T1000 (cell line): ENCODE results near the gene ZNF613.
"Not testable (repeated sequence)": the region's sequence is repeated elsewhere in the genome, so short reads cannot be mapped to it uniquely, and the experiment has no call there.

Experiments
- DNase-seq: peaks from one replicate; lab custom pipeline; 2025; ENCODE audit warnings: mixed read lengths; lab: John Stamatoyannopoulos, UW

ZNF613 gene

DNA sequence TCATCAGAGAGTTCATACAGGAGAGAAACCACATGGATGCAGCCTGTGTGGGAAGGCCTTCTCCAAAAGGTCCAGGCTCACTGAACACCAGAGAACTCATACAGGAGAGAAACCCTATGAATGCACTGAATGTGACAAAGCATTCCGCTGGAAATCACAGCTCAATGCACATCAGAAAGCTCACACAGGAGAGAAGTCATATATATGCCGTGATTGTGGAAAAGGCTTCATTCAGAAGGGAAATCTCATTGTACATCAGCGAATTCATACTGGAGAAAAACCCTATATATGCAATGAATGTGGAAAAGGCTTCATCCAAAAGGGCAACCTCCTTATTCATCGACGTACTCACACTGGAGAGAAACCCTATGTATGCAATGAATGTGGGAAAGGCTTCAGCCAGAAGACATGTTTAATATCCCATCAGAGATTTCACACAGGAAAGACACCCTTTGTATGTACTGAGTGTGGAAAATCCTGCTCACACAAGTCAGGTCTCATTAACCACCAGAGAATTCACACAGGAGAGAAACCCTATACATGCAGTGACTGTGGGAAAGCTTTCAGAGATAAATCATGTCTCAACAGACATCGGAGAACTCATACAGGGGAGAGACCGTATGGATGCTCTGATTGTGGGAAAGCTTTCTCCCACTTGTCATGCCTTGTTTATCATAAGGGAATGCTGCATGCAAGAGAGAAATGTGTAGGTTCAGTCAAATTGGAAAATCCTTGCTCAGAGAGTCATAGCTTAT is 17.7 kb downstream of the ZNF613 start:
- DNase-seq = no peak

DNA sequence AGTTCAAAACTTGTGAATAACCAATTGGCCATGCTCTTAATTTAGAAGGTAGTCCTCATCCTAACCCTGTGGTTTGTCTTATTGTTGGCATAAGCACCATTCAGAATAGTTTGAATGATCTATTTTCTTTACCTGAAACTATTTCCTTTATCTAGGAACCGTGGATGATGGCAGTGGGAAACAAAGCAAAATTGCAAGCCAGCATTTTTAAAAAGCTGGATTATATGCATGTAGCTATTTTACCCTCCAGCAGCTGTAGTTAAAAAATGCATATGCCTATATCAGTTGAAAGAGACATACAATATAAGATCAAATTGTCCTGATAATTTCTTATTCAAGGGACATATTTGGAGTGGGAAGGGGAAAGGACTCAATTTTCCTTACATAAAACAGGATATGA is 19.3 kb downstream of the ZNF613 start:
- DNase-seq = no peak

DNA sequence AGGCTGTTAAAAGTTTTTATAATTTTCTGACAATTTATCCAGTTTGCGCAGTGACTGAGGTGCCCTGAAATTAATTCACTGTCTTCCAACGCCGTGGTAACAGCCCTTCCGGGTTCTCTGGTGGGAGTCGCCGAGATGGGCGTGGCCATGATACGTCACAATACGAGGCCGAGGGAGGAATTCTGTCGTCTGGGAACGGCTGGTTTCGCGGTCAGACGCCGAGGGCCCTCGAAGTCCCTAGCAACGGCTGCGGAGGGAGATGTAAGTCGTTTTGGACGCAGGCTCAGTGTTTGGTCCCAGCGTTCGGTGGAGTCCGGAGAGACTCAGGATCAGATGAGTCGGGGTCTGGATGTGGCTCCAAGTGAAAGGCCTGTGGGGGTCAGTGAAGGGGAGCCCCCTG is 21.7 kb downstream of the ZNF613 start:
- DNase-seq = peak; percentile 76

DNA sequence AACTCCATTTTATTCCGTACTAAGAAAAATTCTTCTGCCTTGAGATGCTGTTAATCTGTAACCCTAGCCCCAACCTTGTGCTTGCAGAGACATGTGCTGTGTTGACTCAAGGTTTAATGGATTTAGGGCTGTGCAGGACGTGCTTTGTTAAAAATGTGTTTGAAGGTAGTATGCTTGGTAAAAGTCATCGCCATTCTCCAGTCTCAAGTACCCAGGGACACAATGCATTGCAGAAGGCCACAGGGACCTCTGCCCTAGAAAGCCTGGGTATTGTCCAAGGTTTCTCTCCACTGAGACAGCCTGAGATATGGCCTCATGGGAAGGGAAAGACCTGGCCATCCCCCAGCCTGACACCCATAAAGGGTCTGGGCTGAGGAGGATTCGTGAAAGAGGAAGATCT is 30.6 kb downstream of the ZNF613 start:
- not testable (repeated sequence) for DNase-seq

DNA sequence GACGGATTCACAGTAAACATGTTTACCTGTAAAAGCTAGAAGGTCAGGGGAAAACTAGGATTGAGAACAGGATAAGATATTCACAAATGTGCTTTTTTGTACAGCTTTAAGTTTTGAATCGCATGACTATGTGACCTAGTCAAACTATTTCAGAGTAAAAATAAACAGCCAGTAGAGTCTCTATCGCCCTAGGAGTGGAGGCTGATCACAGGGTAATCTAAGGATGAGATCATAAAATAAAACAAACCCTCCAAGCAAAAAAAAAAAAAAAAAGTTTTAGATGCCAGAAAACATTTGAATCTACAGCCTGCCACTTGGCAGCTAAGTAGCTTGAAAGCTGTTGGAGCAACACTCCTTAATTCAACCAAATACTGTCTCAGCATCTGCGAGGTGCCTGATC is 32.5 kb downstream of the ZNF613 start:
- DNase-seq = no peak

DNA sequence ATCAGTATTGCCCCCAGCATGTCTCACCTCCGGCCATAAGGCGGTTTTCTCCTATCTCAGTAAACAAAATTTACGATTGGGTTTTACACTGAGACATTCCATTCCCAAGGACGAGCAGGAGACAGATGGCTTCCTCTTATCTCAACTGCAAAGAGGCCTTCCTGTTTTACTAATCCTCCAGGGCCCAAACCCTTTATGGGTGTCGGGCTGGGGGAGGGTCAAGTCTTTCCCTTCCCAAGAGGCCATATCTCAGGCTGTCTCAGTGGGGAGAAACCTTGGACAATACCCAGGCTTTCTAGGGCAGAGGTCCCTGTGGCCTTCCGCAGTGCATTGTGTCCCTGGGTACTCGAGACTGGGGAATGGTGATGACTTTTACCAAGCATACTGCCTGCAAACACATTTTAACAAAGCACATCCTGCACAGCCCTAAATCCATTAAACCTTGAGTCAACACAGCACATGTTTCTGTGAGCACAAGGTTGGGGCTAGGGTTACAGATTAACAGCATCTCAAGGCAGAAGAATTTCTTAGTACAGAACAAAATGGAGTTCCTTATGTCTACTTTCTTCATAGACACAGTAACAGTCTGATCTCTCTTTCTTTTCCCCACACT is 33.5 kb downstream of the ZNF613 start:
- DNase-seq = peak; percentile 31

DNA sequence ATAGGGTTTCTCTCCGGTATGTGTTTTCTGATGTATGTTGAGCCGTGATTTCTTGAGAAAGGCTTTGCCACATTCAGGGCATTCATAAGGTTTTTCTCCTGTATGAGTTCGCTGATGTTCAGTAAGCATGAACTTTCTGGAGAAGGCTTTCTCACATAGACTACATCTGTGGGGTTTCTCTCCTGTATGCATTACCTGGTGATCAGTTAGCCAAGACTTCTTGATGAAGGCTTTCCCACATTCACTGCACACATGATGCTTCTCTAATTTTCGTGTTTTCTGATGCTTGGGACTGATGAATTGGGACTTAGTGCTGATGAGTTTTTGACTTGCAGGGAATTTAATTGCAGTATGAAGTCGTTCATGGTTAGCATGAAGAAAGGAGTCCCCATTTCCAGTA is 38.3 kb downstream of the ZNF613 start:
- DNase-seq = no peak

DNA sequence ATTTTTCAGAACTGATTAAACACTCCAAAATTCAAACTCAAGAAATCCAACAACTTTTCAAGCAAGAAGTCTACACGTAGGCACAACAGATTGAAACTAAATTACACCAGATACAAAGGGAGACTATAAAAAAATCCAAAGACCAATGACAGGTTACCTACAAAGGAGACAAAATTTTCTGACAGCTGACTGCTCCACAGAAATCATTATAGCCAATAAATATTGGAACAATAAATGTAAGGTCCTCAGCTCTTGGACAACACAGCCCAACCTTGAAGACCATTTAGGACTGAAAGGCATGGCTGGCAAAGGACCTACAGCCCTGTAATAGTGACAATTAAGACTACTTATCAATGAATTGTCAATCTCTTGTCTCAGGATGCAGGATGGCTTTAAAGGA is 43.4 kb downstream of the ZNF613 start:
- DNase-seq = no peak

DNA sequence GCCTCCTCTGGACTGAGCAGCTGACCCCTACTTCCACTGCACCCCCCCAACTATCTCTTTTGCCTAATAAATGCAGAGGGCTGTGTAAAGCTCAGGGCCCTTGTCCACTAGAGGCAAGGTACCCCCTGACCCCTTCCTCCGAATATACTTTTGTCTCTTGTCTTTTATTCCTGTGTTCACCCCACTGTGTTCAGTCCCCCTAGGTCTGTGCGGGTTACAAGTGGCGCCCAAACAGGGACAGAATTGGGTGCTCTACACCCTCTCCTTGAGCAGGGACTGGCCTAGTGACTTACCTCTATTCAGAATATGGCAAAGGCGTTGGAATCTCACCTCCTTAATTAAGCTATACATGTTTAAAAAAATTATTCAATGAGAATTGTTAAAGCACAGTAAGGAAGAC is 44.4 kb downstream of the ZNF613 start:
- no peak for DNase-seq

DNA sequence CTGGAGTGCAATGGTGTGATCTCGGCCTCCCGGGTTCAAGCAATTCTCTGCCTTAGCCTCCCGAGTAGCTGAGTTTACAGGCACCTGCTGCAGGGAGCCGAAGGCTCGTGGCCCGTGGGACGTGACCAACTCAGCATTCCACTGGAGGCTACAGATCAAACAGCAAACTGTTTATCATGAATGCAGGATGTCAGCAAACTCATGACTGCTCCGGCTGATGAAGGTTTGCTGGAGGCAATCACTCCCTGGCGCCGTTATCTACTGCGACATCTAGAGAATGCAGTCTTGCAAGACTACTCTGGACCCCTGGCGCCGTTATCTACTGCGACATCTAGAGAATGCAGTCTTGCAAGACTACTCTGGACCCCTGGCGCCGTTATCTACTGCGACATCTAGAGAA is 48.5 kb downstream of the ZNF613 start:
- DNase-seq = not testable (repeated sequence)

DNA sequence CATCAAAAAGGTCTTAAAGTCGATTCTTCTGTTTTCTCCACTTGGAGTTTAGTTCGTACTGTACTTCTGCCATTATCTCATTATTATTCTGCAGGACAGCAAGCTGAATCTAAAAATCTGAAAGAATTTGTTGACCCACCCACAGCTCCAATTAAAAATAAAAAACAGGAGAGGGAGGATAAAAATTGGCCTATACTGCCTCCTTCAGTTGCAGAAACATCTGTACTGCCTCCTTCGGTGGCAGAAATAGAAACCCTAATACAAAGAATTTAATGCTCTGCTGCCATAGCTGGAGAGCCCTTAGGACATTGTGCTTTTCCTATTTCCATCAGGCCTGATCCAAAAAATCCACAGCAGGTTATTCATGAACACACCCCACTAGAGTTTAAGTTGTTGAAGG is 49.6 kb downstream of the ZNF613 start:
- DNase-seq = no peak

DNA sequence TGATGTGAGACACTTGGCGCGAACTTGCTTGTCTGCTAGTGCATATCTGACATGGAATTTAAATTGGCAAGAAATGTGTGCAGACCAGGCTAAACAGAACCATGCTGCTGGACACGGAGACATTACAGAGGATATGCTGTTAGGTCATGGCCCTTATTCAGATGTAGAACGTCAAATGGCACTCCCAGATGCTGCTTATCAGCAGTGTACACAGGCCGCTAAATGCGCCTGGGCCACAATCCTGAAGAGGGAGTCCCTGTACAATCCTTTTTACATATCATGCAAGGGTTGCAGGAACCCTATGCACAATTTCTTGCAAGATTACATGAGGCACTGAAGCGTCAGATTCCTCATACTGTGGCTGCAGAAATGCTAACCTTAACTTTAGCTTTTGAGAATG is 50.1 kb downstream of the ZNF613 start:
- no peak for DNase-seq

DNA sequence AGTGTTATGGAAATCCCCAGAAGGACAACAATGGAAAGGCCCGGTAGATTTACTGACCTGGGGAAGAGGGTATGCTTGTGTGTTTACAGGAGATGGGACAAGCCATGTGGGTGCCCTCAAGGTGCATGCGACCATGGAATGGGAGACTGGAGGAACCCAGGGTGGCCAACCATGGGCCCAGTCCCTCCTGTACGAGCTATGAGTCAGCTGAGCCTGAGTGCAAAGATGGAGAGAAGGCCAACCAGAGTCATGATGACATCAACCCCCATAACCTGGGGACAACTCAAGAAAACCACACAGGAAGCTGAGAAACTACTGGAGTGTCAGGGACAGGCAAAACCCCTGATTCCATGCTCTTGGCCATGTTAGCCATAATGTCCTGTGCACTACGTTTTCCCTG is 51.6 kb downstream of the ZNF613 start:
- no peak for DNase-seq

DNA sequence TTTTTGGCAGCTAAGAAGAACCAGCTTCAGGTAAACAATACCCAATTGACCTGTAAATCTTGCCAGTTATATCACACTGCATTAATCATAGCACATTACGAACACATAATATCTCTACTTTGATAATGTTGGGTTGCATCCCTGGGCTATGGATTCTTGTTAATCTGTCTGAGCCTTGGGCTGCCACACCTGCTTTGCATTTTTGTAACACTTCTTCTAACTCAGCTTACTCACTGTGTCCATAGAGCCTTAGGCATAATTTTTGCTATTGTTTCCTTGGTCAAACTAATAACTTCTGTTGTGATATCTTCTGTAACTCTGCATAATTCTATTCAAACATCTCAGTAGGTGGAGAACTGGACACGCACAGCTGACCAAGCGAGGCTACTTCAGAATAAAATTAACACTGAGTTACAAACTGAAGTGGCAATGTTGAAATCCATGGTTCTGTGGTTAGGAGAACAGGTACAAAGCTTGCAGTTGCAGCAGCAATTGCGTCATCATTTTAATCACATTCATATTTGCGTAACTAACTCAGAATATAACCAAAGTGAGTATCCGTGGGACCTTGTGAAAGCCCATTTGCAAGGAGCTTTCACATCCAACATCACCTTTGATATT is 53.0 kb downstream of the ZNF613 start:
- DNase-seq = no peak

DNA sequence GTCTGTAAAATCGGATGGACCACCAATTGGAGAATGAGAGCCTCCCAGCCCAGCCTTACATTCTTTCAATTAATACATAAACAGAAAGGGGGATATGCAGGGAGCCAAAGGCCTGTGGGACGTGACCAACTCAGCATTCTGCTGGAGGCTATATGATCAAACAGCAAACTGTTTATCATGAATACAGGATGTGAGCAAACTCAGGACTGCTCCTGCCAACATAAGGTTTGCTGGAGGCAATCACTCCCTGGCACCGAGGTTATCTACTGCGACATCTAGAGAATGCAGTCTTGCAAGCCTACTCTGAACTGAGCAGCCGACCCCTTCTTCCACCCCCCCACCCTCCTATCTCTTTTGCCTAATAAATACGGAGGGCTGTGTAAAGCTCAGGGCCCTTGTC is 53.7 kb downstream of the ZNF613 start:
- DNase-seq = peak; percentile 54

DNA sequence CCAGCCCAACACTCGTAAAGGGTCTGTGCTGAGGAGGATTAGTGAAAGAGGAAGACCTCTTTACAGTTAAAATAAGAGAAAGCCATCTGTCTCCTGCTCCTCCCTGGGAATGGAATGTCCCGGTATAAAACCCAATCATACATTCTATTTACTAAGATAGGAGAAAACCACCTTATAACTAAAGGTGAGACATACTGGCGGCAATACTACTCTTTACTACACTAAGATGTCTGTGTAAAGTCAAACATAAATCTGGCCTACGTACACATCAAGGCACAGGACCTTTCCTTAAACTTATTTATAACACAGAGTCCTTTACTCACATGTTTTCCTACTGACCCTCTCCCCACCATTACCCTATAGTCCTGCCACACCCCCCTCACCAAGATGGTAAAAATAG is 56.1 kb downstream of the ZNF613 start:
- DNase-seq = no peak

DNA sequence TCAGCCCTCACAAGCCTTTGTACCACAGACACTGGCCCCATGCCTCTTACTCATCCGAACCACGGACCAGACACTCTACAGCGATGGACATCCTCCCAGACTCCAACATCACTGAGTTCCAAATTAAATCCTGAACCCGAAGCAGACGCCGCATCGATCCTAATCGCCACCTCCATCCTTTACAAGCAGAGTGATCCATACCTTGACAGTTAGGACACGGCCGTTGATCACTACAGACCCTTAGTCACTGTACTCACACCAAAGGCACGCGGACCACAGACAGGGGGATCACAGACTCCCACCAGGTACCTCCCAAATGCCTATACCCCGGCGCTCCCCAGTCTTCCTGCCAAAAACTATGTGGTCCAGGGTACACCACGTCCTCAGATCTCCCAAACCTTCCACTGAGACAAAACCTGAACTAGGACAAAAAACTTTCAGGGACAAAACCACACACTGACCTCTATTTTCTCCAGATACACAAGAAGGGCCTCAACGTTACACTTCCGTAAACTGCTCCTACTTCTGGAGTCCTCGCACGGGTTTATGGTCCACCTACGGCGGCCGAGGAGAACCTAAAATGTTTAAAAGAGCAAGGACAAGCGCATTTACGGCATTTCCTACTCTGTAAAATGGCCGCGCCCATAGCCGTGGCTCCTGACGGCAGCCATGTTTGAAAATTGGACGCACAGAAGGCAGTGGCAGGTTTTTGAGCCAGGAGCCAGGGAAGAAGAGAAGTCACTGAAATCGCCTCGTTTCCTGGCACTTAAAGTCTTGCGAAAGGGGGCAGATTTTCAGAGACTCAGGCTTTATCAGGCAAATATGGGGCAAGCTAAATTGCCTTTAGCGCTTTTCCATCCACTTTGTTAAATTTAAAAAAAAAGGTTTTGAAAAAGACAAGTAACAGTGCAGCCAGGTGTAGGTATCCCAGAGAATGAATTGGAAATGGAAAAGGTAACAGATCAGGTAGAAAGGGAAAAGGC is 59.3 kb downstream of the ZNF613 start, which contains the start of gene ZNF350:
Gene ZNF350 (minus strand): TSS at position 532 of the 983 bp plus-strand sequence. CDS start 12,480 bp downstream, outside the sequence.
- peak; percentile 73 for DNase-seq

DNA sequence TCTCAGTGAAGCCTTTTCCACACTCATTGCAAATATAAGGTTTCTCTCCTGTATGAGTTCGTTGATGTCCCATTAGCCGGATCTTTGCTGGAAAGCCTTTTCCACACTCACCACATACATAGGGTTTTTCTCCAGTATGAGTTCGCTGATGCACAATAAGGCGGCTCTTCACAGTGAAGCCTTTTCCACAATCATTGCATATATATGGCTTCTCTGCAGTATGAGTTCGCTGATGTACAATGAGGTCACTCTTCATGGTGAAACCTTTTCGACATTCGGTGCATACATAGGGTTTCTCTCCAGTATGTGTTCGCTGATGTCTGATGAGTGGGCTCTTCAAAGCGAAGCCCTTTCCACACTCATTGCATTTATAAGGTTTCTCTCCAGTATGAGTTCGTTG is 66.2 kb downstream of the ZNF613 start:
- no peak for DNase-seq

DNA sequence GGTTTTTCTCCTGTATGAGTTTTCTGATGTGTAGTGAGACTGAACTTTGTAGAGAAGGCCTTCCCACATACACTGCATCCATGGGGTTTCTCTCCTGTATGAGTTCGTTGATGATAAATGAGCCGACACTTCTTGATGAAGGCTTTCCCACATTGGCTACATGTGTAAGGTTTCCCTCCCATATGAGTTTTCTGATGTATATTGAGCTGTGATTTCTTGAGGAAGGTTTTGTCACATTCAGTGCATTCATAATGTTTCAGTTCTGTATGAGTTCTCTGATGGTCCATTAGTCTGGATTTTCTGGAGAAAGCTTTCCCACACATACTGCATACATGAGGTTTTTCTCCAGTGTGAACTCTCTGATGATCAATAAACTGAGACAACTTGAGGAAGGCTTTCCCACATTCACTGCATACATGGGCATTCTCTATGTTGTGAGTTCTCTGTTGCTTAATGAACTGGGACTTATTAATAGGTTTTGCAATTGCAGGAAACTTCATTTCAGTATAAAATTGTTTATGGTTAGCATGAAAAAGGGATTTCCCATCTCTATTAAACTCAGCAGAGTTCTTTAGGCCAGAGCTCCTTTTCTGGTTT is 66.9 kb downstream of the ZNF613 start:
- DNase-seq = no peak
